Lower leg skin (tissue), 4 donors: ENCODE results near the gene ATP8B4. TPM values are rescaled to one million over a fixed set of nuclear protein-coding genes. Genes with fewer than 3 reads are reported as not detected.

Source experiments
- DNase-seq, 2 donors: peaks; one replicate each; pipeline ENCODE4 v3.0.0-alpha.2; 2019; ENCODE audit warnings: low spot score in 2 of 2
- H3K4me3 ChIP-seq: fragments of 200-600 bp; sonication (generic); 2 replicates; pipeline ENCODE4 v1.5.1; 2017; ENCODE audit warnings: mild to moderate bottlenecking, low read depth; ENCODE audit not compliant: poor library complexity, severe bottlenecking
- CTCF ChIP-seq, 3 donors: fragments of 450-650 bp; IDR thresholded peaks; one replicate each; pipeline ENCODE4 v1.5.1; 2016; ENCODE audit warnings: antibody characterized with exemption in 3 of 3, mild to moderate bottlenecking in 3 of 3, moderate library complexity in 2 of 3
- POLR2A ChIP-seq, 2 donors: fragments of 450-650 bp; IDR thresholded peaks; one replicate each; pipeline ENCODE4 v1.6.1; 2016 to 2017; ENCODE audit warnings: antibody characterized with exemption in 2 of 2, mild to moderate bottlenecking in 1 of 2, moderate library complexity in 1 of 2
- WGBS, 2 donors: methylation state at CpG; one replicate each; pipeline ENCODE4 v1.1.5; 2018; 5-methylcytosine and 5-hydroxymethylcytosine counted together
- intact Hi-C: fragments of 100-400 bp; cut with DNase I; formaldehyde crosslinking; loops from one replicate; pipeline ENCODE4 v1.15.0; 2023; ENCODE audit warnings: low total_unique reads
- total RNA-seq, 4 donors: library from RNA; depleted of rRNA; stranded (reverse); fragments of >200 nt; gene quantifications; one replicate each; pipeline ENCODE4 v1.1.0, GENCODE V29; 2016

Gene ATP8B4
- total RNA-seq, 4 donors from 2014 or later: 1.9 to 6.3 (median 2.9) TPM

GRCh38 chr15:49831206-49831965, 287.6 kb downstream of the ATP8B4 start:
- no peak for TF ChIP-seq CTCF (IDR thresholded peaks at IDR 0.05)
- no peak for TF ChIP-seq POLR2A (IDR thresholded peaks at IDR 0.05)
- peak; percentile 30 to 86 for DNase-seq
- 29 to 35% methylated on average over 5 of the region's 5 CpGs for WGBS, 2 donors
- intact Hi-C loops: no loop called here
- H3K4me3 ChIP-seq: no peak overlapping the region

- intact Hi-C loops: no loop called here
Observed at GRCh38 chr15:49830391-49830790, 288.6 kb downstream of the ATP8B4 start.

GRCh38 chr15:49827311-49827710, 291.7 kb downstream of the ATP8B4 start:
- intact Hi-C loops: no loop called here
- no peak overlapping the region for H3K4me3 ChIP-seq
- TF ChIP-seq CTCF (IDR thresholded peaks at IDR 0.05) (no peak), POLR2A (IDR thresholded peaks at IDR 0.05) (no peak)
- DNase-seq: no peak
- WGBS, 2 donors: 57 to 67% methylated on average over 1 of the region's 1 CpG

More at GRCh38 chr15:49830391-49830790, 288.6 kb downstream of the ATP8B4 start:
- no peak overlapping the region for H3K4me3 ChIP-seq
- no peak for DNase-seq
- no peak for TF ChIP-seq POLR2A (IDR thresholded peaks at IDR 0.05)
- no peak for TF ChIP-seq CTCF (IDR thresholded peaks at IDR 0.05)
- 26 to 30% methylated on average over 3 of the region's 3 CpGs for WGBS, 2 donors

GRCh38 chr15:49826640-49827234, 292.3 kb downstream of the ATP8B4 start:
- no peak overlapping the region for H3K4me3 ChIP-seq
- no peak for DNase-seq
- TF ChIP-seq POLR2A (IDR thresholded peaks at IDR 0.05) (no peak), CTCF (IDR thresholded peaks at IDR 0.05) (no peak)
- intact Hi-C loops: no loop called here

- intact Hi-C loops: loop anchor here (5.0 kb wide), 1 partner anchor 917 kb away; no protein-coding TSS in a partner anchor
- TF ChIP-seq CTCF (IDR thresholded peaks at IDR 0.05) (no peak), POLR2A (IDR thresholded peaks at IDR 0.05) (no peak)
- no peak overlapping the region for H3K4me3 ChIP-seq
- DNase-seq: no peak
Observed at GRCh38 chr15:49824775-49825099, 294.3 kb downstream of the ATP8B4 start.
